ENCODE measurements around the gene FAM107B.
A peak's percentile ranks its signal among the peaks of the same experiment; 100 is the strongest.
"Not testable (repeated sequence)": the region's sequence is repeated elsewhere in the genome, so short reads cannot be mapped to it uniquely, and the experiment has no call there.

FAM107B gene

GRCh38 chr10:14605231-14605925 lies 169.3 kb downstream of the FAM107B start:
- DNase-seq (ENCODE audit: insufficient read length, low spot score) (no peak), FAIRE-seq (no peak)

GRCh38 chr10:14604181-14605142 lies 170.2 kb downstream of the FAM107B start:
- no peak for FAIRE-seq
- peak; percentile 56 for DNase-seq (ENCODE audit: insufficient read length, low spot score)

- DNase-seq (ENCODE audit: insufficient read length, low spot score), result no peak
- FAIRE-seq, result no peak
These were observed 171.1 kb downstream of the FAM107B start for GRCh38 chr10:14603534-14604102.

- DNase-seq (ENCODE audit: insufficient read length, low spot score), result no peak
- FAIRE-seq, result no peak
These were observed 171.7 kb downstream of the FAM107B start for GRCh38 chr10:14602807-14603533.

- FAIRE-seq (peak; percentile 28), DNase-seq (ENCODE audit: insufficient read length, low spot score) (no peak)
These were observed 172.6 kb downstream of the FAM107B start for GRCh38 chr10:14601872-14602725.

- FAIRE-seq (no peak), DNase-seq (ENCODE audit: insufficient read length, low spot score) (no peak)
These were observed 173.4 kb downstream of the FAM107B start for GRCh38 chr10:14601326-14601725.

GRCh38 chr10:14600065-14600464 lies 174.6 kb downstream of the FAM107B start:
- FAIRE-seq (no peak), DNase-seq (ENCODE audit: insufficient read length, low spot score) (no peak)

GRCh38 chr10:14598809-14599764 lies 175.6 kb downstream of the FAM107B start:
- DNase-seq (ENCODE audit: insufficient read length, low spot score) (no peak), FAIRE-seq (no peak)

GRCh38 chr10:14595526-14596182 lies 179.0 kb downstream of the FAM107B start:
- FAIRE-seq (no peak), DNase-seq (ENCODE audit: insufficient read length, low spot score) (no peak)

GRCh38 chr10:14594878-14595525 lies 179.7 kb downstream of the FAM107B start:
- no peak for FAIRE-seq

GRCh38 chr10:14593806-14594205 lies 180.9 kb downstream of the FAM107B start:
- FAIRE-seq, result no peak
- no peak for DNase-seq (ENCODE audit: insufficient read length, low spot score)

More at GRCh38 chr10:14594878-14595525, 179.7 kb downstream of the FAM107B start:
- DNase-seq (ENCODE audit: insufficient read length, low spot score), result no peak

GRCh38 chr10:14592566-14592965 lies 182.1 kb downstream of the FAM107B start:
- DNase-seq (ENCODE audit: insufficient read length, low spot score), result no peak
- FAIRE-seq, result no peak

- DNase-seq (ENCODE audit: insufficient read length, low spot score) (no peak), FAIRE-seq (no peak)
These were observed 182.7 kb downstream of the FAM107B start for GRCh38 chr10:14592026-14592425.

GRCh38 chr10:14588938-14589294 lies 185.8 kb downstream of the FAM107B start:
- not testable (repeated sequence) for FAIRE-seq

GRCh38 chr10:14588084-14588937 lies 186.4 kb downstream of the FAM107B start:
- FAIRE-seq, result no peak
- peak; percentile 53 for DNase-seq (ENCODE audit: insufficient read length, low spot score)

More at GRCh38 chr10:14588938-14589294, 185.8 kb downstream of the FAM107B start:
- DNase-seq (ENCODE audit: insufficient read length, low spot score), result not testable (repeated sequence)

- FAIRE-seq, result no peak
- no peak for DNase-seq (ENCODE audit: insufficient read length, low spot score)
These were observed 187.1 kb downstream of the FAM107B start for GRCh38 chr10:14587540-14588083.
